Measurements from ENCODE around the gene CREM.

The CREM gene

GRCh38 chr10:35184527-35185171 is 58.0 kb downstream of the CREM start:
- Histone ChIP-seq H3K9me3 (no peaks in the 10 kb centered on the region), H3K4me3 (ENCODE audit: low read depth in 1 of 2, low read length in 1 of 2) (no peak overlapping the region), H3K36me3 (no peaks in the 10 kb centered on the region), H3K27ac (no peak overlapping the region), H3K27me3 (no peaks in the 10 kb centered on the region), H3K4me1 (ENCODE audit: control insufficient read depth in 1 of 2, insufficient read depth in 1 of 2, low read depth in 1 of 2, low read length in 1 of 2) (no peaks in the 10 kb centered on the region)
- no peak for TF ChIP-seq CTCF (IDR thresholded peaks at IDR 0.05)

GRCh38 chr10:35185260-35186034 is 58.8 kb downstream of the CREM start:
- no peak for TF ChIP-seq CTCF (IDR thresholded peaks at IDR 0.05)
- Histone ChIP-seq H3K36me3 (no peaks in the 10 kb centered on the region), H3K4me1 (ENCODE audit: control insufficient read depth in 1 of 2, insufficient read depth in 1 of 2, low read depth in 1 of 2, low read length in 1 of 2) (no peaks in the 10 kb centered on the region), H3K9me3 (no peaks in the 10 kb centered on the region), H3K27ac (no peak overlapping the region), H3K27me3 (no peaks in the 10 kb centered on the region), H3K4me3 (ENCODE audit: low read depth in 1 of 2, low read length in 1 of 2) (no peak overlapping the region)

- Histone ChIP-seq H3K36me3 (no peaks in the 10 kb centered on the region), H3K27me3 (no peaks in the 10 kb centered on the region), H3K4me1 (ENCODE audit: control insufficient read depth in 1 of 2, insufficient read depth in 1 of 2, low read depth in 1 of 2, low read length in 1 of 2) (peaks cover 10 to 11% of the 10 kb centered on the region in 2 experiments), H3K9me3 (no peaks in the 10 kb centered on the region), H3K4me3 (ENCODE audit: low read depth in 1 of 2, low read length in 1 of 2) (no peak overlapping the region), H3K27ac (no peak overlapping the region)
- no peak for TF ChIP-seq CTCF (IDR thresholded peaks at IDR 0.05)
Observed at GRCh38 chr10:35188954-35189353, 62.3 kb downstream of the CREM start.

GRCh38 chr10:35191523-35191922 is 64.9 kb downstream of the CREM start:
- H3K36me3 ChIP-seq, result no peaks in the 10 kb centered on the region
- H3K9me3 ChIP-seq, result no peaks in the 10 kb centered on the region
- TF ChIP-seq CTCF (IDR thresholded peaks at IDR 0.05), result no peak
- H3K27me3 ChIP-seq, result no peaks in the 10 kb centered on the region
- H3K4me3 ChIP-seq (ENCODE audit: low read depth in 1 of 2, low read length in 1 of 2), result no peak overlapping the region
- H3K27ac ChIP-seq, result peak overlapping the region; percentile 35
- H3K4me1 ChIP-seq (ENCODE audit: control insufficient read depth in 1 of 2, insufficient read depth in 1 of 2, low read depth in 1 of 2, low read length in 1 of 2), result peaks cover 25 to 27% of the 10 kb centered on the region in 2 experiments

- Histone ChIP-seq H3K36me3 (no peaks in the 10 kb centered on the region), H3K4me3 (ENCODE audit: low read depth in 1 of 2, low read length in 1 of 2) (no peak overlapping the region), H3K27me3 (no peaks in the 10 kb centered on the region), H3K9me3 (no peaks in the 10 kb centered on the region), H3K4me1 (ENCODE audit: control insufficient read depth in 1 of 2, insufficient read depth in 1 of 2, low read depth in 1 of 2, low read length in 1 of 2) (peaks cover 25 to 27% of the 10 kb centered on the region in 2 experiments), H3K27ac (no peak overlapping the region)
- no peak for TF ChIP-seq CTCF (IDR thresholded peaks at IDR 0.05)
Observed at GRCh38 chr10:35192645-35193249, 66.1 kb downstream of the CREM start.
